Measurements from ENCODE around the gene TXNIP.
"Not testable (repeated sequence)": the region's sequence is repeated elsewhere in the genome, so short reads cannot be mapped to it uniquely, and the experiment has no call there.

TXNIP gene

GRCh38 chr1:145996433-145997015, at the start of gene TXNIP:
Gene TXNIP (minus strand): TSS chr1:145996579. CDS start chr1:145996266, 313 bp downstream.
- peak; percentile 96 for DNase-seq (ENCODE audit: low read depth)

GRCh38 chr1:146039844-146040194, 43.4 kb upstream of the TXNIP start:
- DNase-seq (ENCODE audit: low read depth), result no peak

- DNase-seq (ENCODE audit: low read depth), result peak; percentile 67
These were observed 40.7 kb upstream of the TXNIP start for GRCh38 chr1:146036965-146037646.

- no peak for DNase-seq (ENCODE audit: low read depth)
These were observed 40.0 kb upstream of the TXNIP start for GRCh38 chr1:146036241-146036964.

DNA sequence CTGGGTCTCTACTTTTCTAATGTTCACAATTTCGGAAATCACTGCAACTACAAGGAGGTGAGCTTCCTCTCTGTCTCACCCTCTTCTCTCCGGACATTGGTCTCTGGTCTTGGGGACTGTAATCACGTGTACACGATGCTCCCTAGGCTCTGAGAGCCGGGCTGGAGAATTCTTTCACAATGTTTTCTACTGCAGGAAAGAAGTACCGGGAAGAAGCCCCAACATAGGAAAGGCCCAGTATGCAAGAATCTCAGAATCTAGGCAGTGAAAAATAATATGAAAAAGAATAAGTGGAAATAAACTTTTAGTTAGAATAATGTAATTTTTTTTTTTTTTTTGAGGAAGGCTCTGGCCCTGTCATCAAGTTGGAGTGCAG, 38.7 kb upstream of the TXNIP start:
- no peak for DNase-seq (ENCODE audit: low read depth)

GRCh38 chr1:146032631-146033219, 36.3 kb upstream of the TXNIP start:
- no peak for DNase-seq (ENCODE audit: low read depth)

DNA sequence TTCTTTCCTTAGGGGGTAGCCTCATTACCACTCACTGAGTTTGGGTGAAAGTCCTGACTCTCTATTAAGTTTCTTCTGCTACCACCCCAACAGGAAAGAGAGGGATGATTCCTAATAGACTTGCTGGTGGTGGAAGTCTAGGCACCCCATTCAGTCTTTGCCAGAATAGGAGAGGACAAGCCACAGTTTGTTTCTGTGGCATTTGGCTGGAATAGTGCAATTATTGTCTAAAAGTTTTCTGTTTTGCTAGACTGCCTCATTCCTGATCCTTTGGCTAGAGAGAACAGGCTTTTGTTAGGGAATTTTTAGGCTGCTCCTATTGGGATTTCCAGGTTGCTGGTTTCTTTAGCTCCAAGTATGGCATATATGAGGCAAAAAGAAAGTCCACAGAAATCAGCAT, 35.1 kb upstream of the TXNIP start:
- no peak for DNase-seq (ENCODE audit: low read depth)

GRCh38 chr1:146029117-146029516, 32.7 kb upstream of the TXNIP start:
- DNase-seq (ENCODE audit: low read depth), result no peak

DNA sequence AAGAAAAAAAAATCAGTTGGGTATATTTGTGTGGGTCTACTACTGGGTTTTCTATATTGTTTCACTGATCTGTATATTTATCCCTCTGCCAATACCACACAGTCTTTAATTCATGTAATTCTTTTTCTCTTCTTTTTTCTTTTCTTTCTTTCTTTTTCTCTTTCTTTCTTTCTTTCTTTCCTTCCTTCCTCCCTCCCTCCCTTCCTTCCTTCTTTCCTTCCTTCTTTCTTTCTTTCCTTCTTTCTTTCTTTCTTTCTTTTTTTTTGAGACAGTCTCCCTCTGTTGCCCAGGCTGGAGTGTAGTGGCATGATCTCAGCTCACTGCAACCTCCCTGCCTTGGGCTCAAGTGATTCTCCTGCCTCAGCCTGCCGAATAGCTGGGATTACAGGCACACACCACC, 30.3 kb upstream of the TXNIP start:
- DNase-seq (ENCODE audit: low read depth), result not testable (repeated sequence)

DNA sequence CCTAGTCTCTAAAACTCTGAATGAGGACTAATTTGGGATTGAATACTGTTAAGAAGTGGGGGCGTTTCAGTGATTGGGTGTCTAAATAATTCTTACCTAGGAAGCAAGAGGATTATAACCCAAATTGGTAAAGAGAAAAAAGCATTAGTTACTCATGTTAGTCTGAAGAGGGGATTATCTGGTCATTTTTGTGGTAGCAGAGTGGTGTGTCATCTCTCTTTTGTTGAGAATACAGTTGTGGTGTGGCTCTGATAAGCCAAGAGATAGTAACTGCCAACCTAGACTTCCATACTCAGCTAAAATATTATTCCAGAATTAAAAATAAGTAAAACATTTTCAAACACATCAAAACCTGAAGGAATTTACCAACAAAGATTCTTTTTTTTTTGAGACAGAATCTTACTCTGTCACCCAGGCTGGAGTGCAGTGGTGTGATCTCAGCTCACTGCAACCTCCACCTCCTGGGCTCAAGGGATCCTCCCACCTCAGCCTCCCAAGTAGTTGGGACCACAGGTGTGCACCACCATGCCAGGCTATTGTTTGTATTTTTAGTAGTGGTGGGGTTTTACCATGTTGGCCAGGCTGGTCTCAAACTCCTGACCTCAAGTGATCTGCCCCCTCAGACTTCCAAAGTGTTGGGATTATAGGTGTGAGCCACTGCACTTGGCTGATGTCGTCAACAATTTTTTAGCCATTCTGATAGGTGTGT, 29.6 kb upstream of the TXNIP start:
- DNase-seq (ENCODE audit: low read depth), result not testable (repeated sequence)

- DNase-seq (ENCODE audit: low read depth), result no peak
These were observed 26.2 kb upstream of the TXNIP start for GRCh38 chr1:146022403-146023127.

GRCh38 chr1:146021622-146022402, 25.4 kb upstream of the TXNIP start, which contains the start of gene HJV:
Gene HJV (minus strand): TSS chr1:146021735. CDS start chr1:146020231, 1,504 bp downstream.
- no peak for DNase-seq (ENCODE audit: low read depth)

- no peak for DNase-seq (ENCODE audit: low read depth)
These were observed 24.7 kb upstream of the TXNIP start for GRCh38 chr1:146021050-146021445.

GRCh38 chr1:146020058-146021049, 24.0 kb upstream of the TXNIP start:
- no peak for DNase-seq (ENCODE audit: low read depth)

- DNase-seq (ENCODE audit: low read depth), result no peak
These were observed 23.1 kb upstream of the TXNIP start for GRCh38 chr1:146019231-146020057.

DNA sequence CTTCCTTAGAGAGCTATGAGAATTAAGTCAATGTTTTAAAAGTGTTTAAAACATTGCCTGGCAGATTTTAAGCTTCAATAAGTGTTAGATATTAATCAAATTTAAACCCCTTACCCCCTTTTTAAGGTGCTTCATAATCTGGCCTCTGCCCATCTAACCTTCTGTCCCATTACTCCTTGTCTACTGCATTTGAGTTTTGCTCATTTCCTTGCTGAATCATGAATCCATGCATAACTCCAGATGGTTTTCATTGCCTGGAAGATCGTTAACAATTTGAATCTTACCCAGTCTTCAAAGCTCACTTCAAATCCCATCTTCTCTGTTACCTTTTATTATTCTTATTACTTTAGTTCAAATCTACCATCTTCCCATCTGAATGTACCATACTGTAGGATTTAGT, 20.5 kb upstream of the TXNIP start:
- DNase-seq (ENCODE audit: low read depth), result no peak

DNA sequence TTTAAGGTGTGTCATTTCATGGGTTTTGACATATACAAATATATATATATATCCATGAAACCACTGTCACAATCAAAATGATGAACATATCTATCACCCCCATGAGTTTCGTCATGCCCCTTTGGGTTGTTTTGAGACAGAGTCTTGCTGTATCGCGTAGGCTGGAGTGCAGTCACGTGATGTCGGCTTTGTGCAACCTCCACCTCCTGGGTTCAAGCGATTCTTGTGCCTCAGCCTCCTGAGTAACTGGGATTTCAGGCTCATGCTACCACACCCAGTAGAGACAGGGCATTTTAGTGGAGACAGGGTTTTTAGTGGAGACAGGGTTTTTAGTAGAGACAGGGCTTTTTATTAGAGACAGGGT, 17.2 kb upstream of the TXNIP start:
- no peak for DNase-seq (ENCODE audit: low read depth)

DNA sequence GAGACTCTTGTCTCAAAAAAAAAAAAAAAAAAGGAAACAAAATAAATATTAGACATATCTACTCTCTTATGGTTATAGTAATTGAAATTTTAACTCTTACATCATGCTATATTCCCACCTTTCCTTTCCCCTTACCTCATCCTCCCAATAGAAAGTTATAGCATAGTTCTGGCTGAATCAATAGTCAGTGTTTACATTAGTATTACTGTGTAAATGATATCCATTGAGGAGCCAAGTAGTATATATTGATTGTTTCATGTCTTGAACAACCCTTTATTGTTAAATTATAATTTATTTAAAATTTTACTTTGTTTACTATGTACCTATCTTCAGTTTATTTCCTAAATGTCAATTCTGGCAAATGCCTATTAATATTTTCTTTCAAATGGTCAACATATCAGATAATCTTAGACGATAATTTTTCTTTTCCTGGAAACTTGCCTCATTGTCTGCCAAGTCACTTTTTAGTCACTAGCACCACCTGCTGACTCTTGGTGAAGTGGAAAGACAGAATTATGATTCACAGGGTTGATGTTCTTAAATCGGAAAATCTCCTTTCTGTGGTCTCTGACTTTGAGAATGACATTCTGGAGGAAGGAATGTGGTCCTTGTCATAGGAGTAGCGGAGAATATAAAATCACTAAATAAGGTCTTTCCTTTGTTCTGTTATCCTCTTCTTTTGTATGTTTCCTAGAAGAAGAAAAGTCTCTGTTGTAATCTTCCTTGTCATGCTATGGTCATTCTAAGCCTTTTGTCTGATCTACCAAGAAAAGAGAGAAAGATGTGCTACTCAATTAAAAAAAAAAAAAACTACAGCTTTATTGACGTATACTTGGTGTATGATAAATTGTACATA, 16.6 kb upstream of the TXNIP start:
- DNase-seq (ENCODE audit: low read depth), result no peak
